H9 (cell line): ENCODE data around the gene PPM1N. TPM values are rescaled to one million over a fixed set of nuclear protein-coding genes. Genes with fewer than 3 reads are reported as not detected.

ENCODE experiments used
- DNase-seq: peaks from one replicate; pipeline ENCODE4 v3.0.0-alpha.2; 2017
- H2AFZ ChIP-seq: one replicate; pipeline ENCODE4 v1.6.1; 2013; ENCODE audit warnings: mild to moderate bottlenecking, low read length, control low read depth, moderate library complexity
- H2AK5ac ChIP-seq: 2 replicates; pipeline ENCODE4 v1.6.1; 2013; ENCODE audit warnings: low read length, control low read depth, mixed read lengths; ENCODE audit not compliant: insufficient read length
- H2BK120ac ChIP-seq: one replicate; pipeline ENCODE4 v1.6.1; 2013; ENCODE audit warnings: low read depth, mild to moderate bottlenecking, low read length, control low read depth, inconsistent platforms; ENCODE audit not compliant: poor library complexity, severe bottlenecking
- H2BK12ac ChIP-seq: 2 replicates; pipeline ENCODE4 v1.6.1; 2013; ENCODE audit warnings: low read length, control low read depth, mixed read lengths, low read depth; ENCODE audit not compliant: insufficient read length
- H2BK15ac ChIP-seq: 2 replicates; pipeline ENCODE4 v1.6.1; 2013; ENCODE audit warnings: low read depth, low read length, control low read depth
- H2BK20ac ChIP-seq: one replicate; pipeline ENCODE4 v1.6.1; 2013; ENCODE audit warnings: low read depth, mild to moderate bottlenecking, low read length, control low read depth, inconsistent platforms; ENCODE audit not compliant: poor library complexity, severe bottlenecking
- H2BK5ac ChIP-seq: 2 replicates; pipeline ENCODE4 v1.6.1; 2013; ENCODE audit warnings: low read length, control low read depth, mixed read lengths; ENCODE audit not compliant: insufficient read length
- H3K14ac ChIP-seq: 2 replicates; pipeline ENCODE4 v1.6.1; 2013; ENCODE audit warnings: low read length, control low read depth; ENCODE audit not compliant: insufficient read depth
- H3K18ac ChIP-seq: 2 replicates; pipeline ENCODE4 v1.6.1; 2013; ENCODE audit warnings: low read depth, mild to moderate bottlenecking, mixed read lengths, low read length, control low read depth; ENCODE audit not compliant: insufficient read length
- H3K23ac ChIP-seq: 2 replicates; pipeline ENCODE4 v1.6.1; 2013; ENCODE audit warnings: low read length, control low read depth, mixed read lengths, low read depth; ENCODE audit not compliant: insufficient read length
- H3K23me2 ChIP-seq: 2 replicates; pipeline ENCODE4 v1.6.1; 2013; ENCODE audit warnings: low read depth, mild to moderate bottlenecking, mixed read lengths, low read length, control low read depth; ENCODE audit not compliant: insufficient read length, poor library complexity, severe bottlenecking
- H3K27ac ChIP-seq: 2 replicates; pipeline ENCODE4 v1.5.1; 2013; ENCODE audit warnings: low read length, control low read depth, mixed read lengths, low read depth; ENCODE audit not compliant: insufficient read length
- H3K27me3 ChIP-seq: 2 replicates; pipeline ENCODE4 v1.6.1; 2013; ENCODE audit warnings: low read length, control low read depth, inconsistent platforms; ENCODE audit not compliant: insufficient read depth
- H3K4ac ChIP-seq: 2 replicates; pipeline ENCODE4 v1.6.1; 2013; ENCODE audit warnings: low read depth, mild to moderate bottlenecking, control low read depth, inconsistent platforms, low read length, moderate library complexity
- H3K4me1 ChIP-seq: 2 replicates; pipeline ENCODE4 v1.6.1; 2013; ENCODE audit warnings: low read length, control low read depth, inconsistent platforms; ENCODE audit not compliant: insufficient read depth
- H3K4me2 ChIP-seq: 2 replicates; pipeline ENCODE4 v1.6.1; 2013; ENCODE audit warnings: low read length, control low read depth, mixed read lengths; ENCODE audit not compliant: insufficient read length, insufficient read depth
- H3K56ac ChIP-seq: 2 replicates; pipeline ENCODE4 v1.6.1; 2013; ENCODE audit warnings: low read depth, mild to moderate bottlenecking, mixed read lengths, low read length, control low read depth; ENCODE audit not compliant: insufficient read length
- H3K79me1 ChIP-seq: 2 replicates; pipeline ENCODE4 v1.6.1; 2013; ENCODE audit warnings: low read depth, mild to moderate bottlenecking, moderate library complexity, low read length, control low read depth, inconsistent platforms; ENCODE audit not compliant: insufficient read depth, poor library complexity, severe bottlenecking
- H3K79me2 ChIP-seq: 2 replicates; pipeline ENCODE4 v1.6.1; 2013; ENCODE audit warnings: low read length, control low read depth, inconsistent platforms; ENCODE audit not compliant: insufficient read depth
- H3K9ac ChIP-seq: 2 replicates; pipeline ENCODE4 v1.6.1; 2013; ENCODE audit warnings: low read length, control low read depth, mixed read lengths; ENCODE audit not compliant: insufficient read length; ENCODE audit errors: extremely low read depth
- H3K9me3 ChIP-seq: one replicate; pipeline ENCODE4 v1.6.1; 2013; ENCODE audit warnings: low read depth, low read length, inconsistent platforms; ENCODE audit not compliant: control insufficient read depth
- H3T11ph ChIP-seq: one replicate; pipeline ENCODE4 v1.6.1; 2013; ENCODE audit warnings: mild to moderate bottlenecking, low read length, control low read depth, inconsistent platforms
- H4K20me1 ChIP-seq: one replicate; pipeline ENCODE4 v1.6.1; 2013; ENCODE audit not compliant: control insufficient read depth, insufficient read length, insufficient read depth
- H4K5ac ChIP-seq: 2 replicates; pipeline ENCODE4 v1.6.1; 2013; ENCODE audit warnings: low read depth, mild to moderate bottlenecking, mixed read lengths, low read length, control low read depth; ENCODE audit not compliant: insufficient read length
- H4K8ac ChIP-seq: replicated peaks from 2 replicates; pipeline ENCODE4 v1.6.1; 2013; ENCODE audit warnings: low read length, control low read depth, mixed read lengths, low read depth; ENCODE audit not compliant: insufficient read length
- H4K91ac ChIP-seq: 2 replicates; pipeline ENCODE4 v1.6.1; 2013; ENCODE audit warnings: low read depth, mild to moderate bottlenecking, moderate library complexity, mixed read lengths, low read length, control low read depth; ENCODE audit not compliant: insufficient read length
- H3K27ac Mint-ChIP-seq, 3 experiments: 2 replicates in 2 of 3; 3 replicates in 1 of 3; pipeline ENCODE4 v1.8.0; 2020 to 2021; ENCODE audit warnings: mixed read lengths in 3 of 3, mild to moderate bottlenecking in 1 of 3, moderate library complexity in 1 of 3
- H3K27me3 Mint-ChIP-seq: 2 replicates; pipeline ENCODE4 v1.8.0; 2021; ENCODE audit warnings: low read depth, mild to moderate bottlenecking, moderate library complexity, mixed read lengths
- H3K36me3 Mint-ChIP-seq, 3 experiments: 2 replicates in 2 of 3; 3 replicates in 1 of 3; pipeline ENCODE4 v1.8.0; 2020 to 2021; ENCODE audit warnings: low read depth in 3 of 3, mixed read lengths in 3 of 3; ENCODE audit not compliant: insufficient read depth in 1 of 3
- H3K4me1 Mint-ChIP-seq, 2 experiments: 2 replicates each; pipeline ENCODE4 v1.8.0; 2020; ENCODE audit warnings: mixed read lengths in 2 of 2
- H3K4me3 Mint-ChIP-seq, 2 experiments: 2 replicates in 1 of 2; 3 replicates in 1 of 2; pipeline ENCODE4 v1.8.0; 2020 to 2021; ENCODE audit warnings: mild to moderate bottlenecking in 2 of 2, mixed read lengths in 2 of 2, moderate library complexity in 1 of 2
- H3K9me3 Mint-ChIP-seq, 2 experiments: 2 replicates in 1 of 2; 3 replicates in 1 of 2; pipeline ENCODE4 v1.8.0; 2020; ENCODE audit warnings: mild to moderate bottlenecking in 2 of 2, mixed read lengths in 2 of 2, moderate library complexity in 1 of 2
- WGBS: extraction: QIAGEN DNeasy Blood & Tissue Kit; methylation state at CpG from one replicate; pipeline ENCODE4 v1.1.7; 2013; ENCODE audit warnings: missing lambda C conversion rate, low lambda C conversion rate, mixed read lengths; ENCODE audit not compliant: insufficient read length; ENCODE audit errors: extremely low coverage; 5-methylcytosine and 5-hydroxymethylcytosine counted together
- total RNA-seq: library from RNA; stranded (reverse); gene quantifications from 2 replicates; pipeline ENCODE4 v1.2.1, GENCODE V29; 2021
- TF ChIP-seq, protein P1 (sequence below): fragments of 200-600 bp; sonication (generic); conservative IDR thresholded peaks from 3 replicates; pipeline ENCODE4 v1.8.0; 2021; ENCODE audit warnings: antibody characterized with exemption, mild to moderate bottlenecking

The PPM1N gene
- total RNA-seq, 1 experiment from 2014 or later, result 7.7 TPM

DNA sequence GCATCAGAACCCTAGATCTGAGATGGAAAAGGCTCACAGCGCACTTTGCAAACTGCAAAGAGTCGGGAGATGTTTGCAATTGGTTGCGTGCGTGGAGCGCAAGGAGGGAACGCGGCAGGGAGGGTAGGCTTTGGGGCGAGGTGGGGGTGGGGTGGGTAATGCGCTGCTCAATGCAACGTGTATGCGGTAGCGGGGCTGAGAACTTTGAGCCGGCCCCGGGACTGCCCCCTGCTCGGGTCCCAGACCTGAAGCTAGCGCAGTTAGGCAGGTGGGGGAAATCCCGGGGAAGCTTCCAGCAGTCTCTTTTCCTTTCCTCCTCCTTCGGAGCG is 29.5 kb upstream of the PPM1N start:
- Histone ChIP-seq H3K79me2 (no peaks in the 10 kb centered on the region), H2BK120ac (no peak overlapping the region), H3K27me3 (no peaks in the 10 kb centered on the region; the same call in 1 of the 2 replicates), H4K8ac (no peak overlapping the region), H2BK5ac (no peak overlapping the region), H2BK15ac (no peak overlapping the region), H4K5ac (no peak overlapping the region), H3K4me2 (peak overlapping the region; percentile 84), H3T11ph (no peak overlapping the region), H3K79me1 (no peaks in the 10 kb centered on the region), H3K4me1 (no peaks in the 10 kb centered on the region), H4K20me1 (no peaks in the 10 kb centered on the region), H3K9ac (peak overlapping the region; percentile 37), H3K4ac (no peak overlapping the region; the same call in 1 of the 2 replicates), H3K27ac (no peak overlapping the region), H3K23me2 (peaks cover 19% of the 10 kb centered on the region), H2BK20ac (no peak overlapping the region), H3K23ac (no peak overlapping the region), H2AFZ (no peak overlapping the region), H4K91ac (no peak overlapping the region), H3K14ac (peak overlapping the region; percentile 89; the same call in 1 of the 2 replicates), H3K9me3 (no peaks in the 10 kb centered on the region), H3K56ac (no peak overlapping the region), H3K18ac (peak overlapping the region; percentile 89), H2BK12ac (no peak overlapping the region), H2AK5ac (no peak overlapping the region)
- H3K36me3 Mint-ChIP-seq, result peaks cover 0 to 11% (median 0%) of the 10 kb centered on the region in 3 experiments; a peak in 1 of 7 replicates
- peaks cover 26 to 56% of the 10 kb centered on the region in 2 experiments for H3K4me1 Mint-ChIP-seq
- H3K9me3 Mint-ChIP-seq, result no peaks in the 10 kb centered on the region; a peak in 1 of 5 replicates
- no CpG with 5 or more reads among the region's 19 CpGs for WGBS
- peak overlapping the region in 2 of 3 experiments; percentile 81 to 98; a peak in 3 of 7 replicates for H3K27ac Mint-ChIP-seq
- TF ChIP-seq, protein P1, sequence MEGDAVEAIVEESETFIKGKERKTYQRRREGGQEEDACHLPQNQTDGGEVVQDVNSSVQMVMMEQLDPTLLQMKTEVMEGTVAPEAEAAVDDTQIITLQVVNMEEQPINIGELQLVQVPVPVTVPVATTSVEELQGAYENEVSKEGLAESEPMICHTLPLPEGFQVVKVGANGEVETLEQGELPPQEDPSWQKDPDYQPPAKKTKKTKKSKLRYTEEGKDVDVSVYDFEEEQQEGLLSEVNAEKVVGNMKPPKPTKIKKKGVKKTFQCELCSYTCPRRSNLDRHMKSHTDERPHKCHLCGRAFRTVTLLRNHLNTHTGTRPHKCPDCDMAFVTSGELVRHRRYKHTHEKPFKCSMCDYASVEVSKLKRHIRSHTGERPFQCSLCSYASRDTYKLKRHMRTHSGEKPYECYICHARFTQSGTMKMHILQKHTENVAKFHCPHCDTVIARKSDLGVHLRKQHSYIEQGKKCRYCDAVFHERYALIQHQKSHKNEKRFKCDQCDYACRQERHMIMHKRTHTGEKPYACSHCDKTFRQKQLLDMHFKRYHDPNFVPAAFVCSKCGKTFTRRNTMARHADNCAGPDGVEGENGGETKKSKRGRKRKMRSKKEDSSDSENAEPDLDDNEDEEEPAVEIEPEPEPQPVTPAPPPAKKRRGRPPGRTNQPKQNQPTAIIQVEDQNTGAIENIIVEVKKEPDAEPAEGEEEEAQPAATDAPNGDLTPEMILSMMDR, result no peak
- H3K27me3 Mint-ChIP-seq, result peaks cover 26% of the 10 kb centered on the region
- peak overlapping the region; percentile 80 to 92 for H3K4me3 Mint-ChIP-seq
- no peak for DNase-seq
